Activated naive CD4-positive, alpha-beta T cell treated with anti-CD3 and anti-CD28 coated beads, Interleukin-2, amount 10 ng/mL, durations not matched to agents 7 days and 5 days (primary cell): Measurements from ENCODE around the gene LTC4S.

Source experiments
- CTCF ChIA-PET: fragments of 350-600 bp; sonication (Branson Sonifier 250); formaldehyde crosslinking; loops from one replicate; lab custom pipeline; 2021; ENCODE audit warnings: antibody characterized with exemption; lab: Charles Lee
- DNase-seq: peaks from one replicate; pipeline ENCODE4 v3.0.0-alpha.2; 2020
- H3K27ac Mint-ChIP-seq: one replicate; pipeline ENCODE4 v1.8.0; 2021; ENCODE audit warnings: mild to moderate bottlenecking, moderate library complexity, mixed read lengths
- H3K27me3 Mint-ChIP-seq: one replicate; pipeline ENCODE4 v1.8.0; 2021; ENCODE audit warnings: mild to moderate bottlenecking, mixed read lengths
- H3K36me3 Mint-ChIP-seq: one replicate; pipeline ENCODE4 v1.8.0; 2021; ENCODE audit warnings: mixed read lengths
- H3K4me1 Mint-ChIP-seq: one replicate; pipeline ENCODE4 v1.8.0; 2021; ENCODE audit warnings: mixed read lengths
- H3K4me3 Mint-ChIP-seq: one replicate; pipeline ENCODE4 v1.8.0; 2021; ENCODE audit warnings: mild to moderate bottlenecking, moderate library complexity, mixed read lengths
- H3K9me3 Mint-ChIP-seq: one replicate; pipeline ENCODE4 v1.8.0; 2021; ENCODE audit warnings: mixed read lengths

Gene LTC4S

DNA sequence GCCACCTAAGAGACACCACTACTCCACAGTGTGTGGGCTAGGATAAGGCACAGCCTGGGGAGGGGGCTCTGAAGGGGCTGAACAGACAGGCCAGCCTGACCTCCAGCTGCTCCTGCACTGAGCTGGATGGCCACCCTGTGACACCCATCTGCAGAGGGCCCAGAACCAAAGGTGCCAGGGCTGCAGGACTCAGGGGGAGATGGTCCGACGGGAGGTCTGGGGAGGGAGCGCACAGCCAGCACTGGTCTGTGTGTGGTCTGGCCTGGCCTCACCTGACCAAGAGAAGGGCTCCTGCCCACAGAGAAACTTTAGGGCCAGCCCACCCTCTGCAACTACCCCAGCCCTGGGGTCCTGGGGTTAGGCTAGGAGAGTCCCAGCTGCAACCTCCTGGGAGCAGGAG is 789 bp downstream of the LTC4S start:
- DNase-seq = no peak
- peak overlapping the region; percentile 65 for H3K4me3 Mint-ChIP-seq

DNA sequence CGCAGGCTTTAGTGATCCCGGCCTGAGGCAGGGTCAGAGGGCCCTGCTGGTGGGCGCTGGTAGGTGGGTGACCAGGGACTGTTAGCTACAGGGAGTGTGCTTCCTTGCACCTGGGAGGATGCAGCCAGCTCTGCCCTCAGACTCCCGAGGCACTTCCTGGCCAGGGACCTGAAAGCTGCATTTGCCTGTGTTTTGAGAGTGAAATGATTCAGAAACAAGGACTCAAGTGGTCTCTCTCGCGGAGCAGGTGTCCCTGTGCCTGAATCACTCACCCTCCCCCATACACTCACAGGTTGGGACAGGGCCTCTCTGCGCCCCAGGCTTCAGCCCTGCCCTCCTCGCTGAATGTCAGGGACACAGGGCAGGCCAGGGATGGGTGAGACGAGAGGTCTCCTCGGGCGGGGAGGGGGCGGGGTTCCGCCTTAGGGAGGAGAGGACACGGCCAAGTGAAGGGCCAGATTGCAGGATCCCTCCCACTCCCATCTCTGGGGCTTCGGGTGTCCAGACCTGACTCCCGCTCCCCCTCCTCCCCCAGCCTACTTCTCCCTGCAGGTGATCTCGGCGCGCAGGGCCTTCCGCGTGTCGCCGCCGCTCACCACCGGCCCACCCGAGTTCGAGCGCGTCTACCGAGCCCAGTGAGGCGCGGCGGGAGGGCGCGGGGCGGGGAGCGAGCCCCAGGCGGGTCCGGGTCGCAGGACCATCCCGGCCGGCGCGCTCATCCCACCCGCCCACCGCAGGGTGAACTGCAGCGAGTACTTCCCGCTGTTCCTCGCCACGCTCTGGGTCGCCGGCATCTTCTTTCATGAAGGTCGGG is 1.5 kb downstream of the LTC4S start:
- CTCF ChIA-PET = interaction anchor here (0.8 to 5.7 kb wide), 3 partner anchors 11 to 32 kb away, joined by 3 to 32 read pairs (median 4); no protein-coding TSS in a partner anchor
- Mint-ChIP-seq H3K4me3 (peak overlapping the region; percentile 65), H3K9me3 (no peaks in the 10 kb centered on the region), H3K27me3 (peaks cover 21% of the 10 kb centered on the region), H3K4me1 (peaks cover 30% of the 10 kb centered on the region), H3K27ac (peak overlapping the region; percentile 65), H3K36me3 (peaks cover 14% of the 10 kb centered on the region)
- no peak for DNase-seq

More for the DNA sequence above, 789 bp downstream of the LTC4S start:
- Mint-ChIP-seq H3K4me1 (peaks cover 30% of the 10 kb centered on the region), H3K9me3 (no peaks in the 10 kb centered on the region), H3K27ac (no peak overlapping the region), H3K27me3 (peaks cover 21% of the 10 kb centered on the region), H3K36me3 (peaks cover 11% of the 10 kb centered on the region)
- CTCF ChIA-PET = interaction anchor here (5.7 kb wide), 1 partner anchor 31 kb away, joined by 32 read pairs; no protein-coding TSS in a partner anchor

DNA sequence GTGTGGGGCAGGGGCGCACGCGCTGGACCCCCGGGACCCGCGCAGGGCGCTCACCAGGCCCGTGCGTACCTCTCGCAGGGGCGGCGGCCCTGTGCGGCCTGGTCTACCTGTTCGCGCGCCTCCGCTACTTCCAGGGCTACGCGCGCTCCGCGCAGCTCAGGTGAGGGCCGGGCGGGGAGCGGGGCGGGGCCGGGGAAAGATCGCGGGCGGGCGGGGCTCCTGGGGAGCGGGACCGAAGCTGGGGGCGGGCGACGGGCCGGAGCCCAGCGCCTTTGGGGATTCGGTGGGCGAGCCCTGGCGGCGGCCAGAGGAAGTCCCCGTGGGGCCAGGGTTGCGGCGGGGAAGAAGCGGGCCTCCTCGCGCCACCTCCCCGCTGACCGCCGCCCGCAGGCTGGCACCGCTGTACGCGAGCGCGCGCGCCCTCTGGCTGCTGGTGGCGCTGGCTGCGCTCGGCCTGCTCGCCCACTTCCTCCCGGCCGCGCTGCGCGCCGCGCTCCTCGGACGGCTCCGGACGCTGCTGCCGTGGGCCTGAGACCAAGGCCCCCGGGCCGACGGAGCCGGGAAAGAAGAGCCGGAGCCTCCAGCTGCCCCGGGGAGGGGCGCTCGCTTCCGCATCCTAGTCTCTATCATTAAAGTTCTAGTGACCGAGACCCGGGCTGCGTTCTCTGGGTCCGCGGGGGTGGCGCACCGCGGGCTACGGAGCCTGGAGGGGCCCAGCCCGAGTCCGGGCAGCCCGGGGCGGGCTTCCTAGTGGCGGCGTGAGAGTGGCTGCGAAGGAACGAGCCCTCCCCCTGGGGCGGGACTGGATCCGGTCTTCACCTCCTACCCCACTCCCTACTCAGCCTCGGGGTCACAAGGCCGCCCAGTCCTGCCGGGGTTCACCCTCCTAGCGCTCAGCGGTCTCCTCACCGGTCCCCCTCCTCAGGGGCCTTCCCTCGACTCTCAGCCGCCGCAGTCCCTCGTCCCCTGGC is 2.4 kb downstream of the LTC4S start:
- CTCF ChIA-PET = interaction anchor here (0.6 to 5.7 kb wide), 5 partner anchors 10 to 198 kb away, joined by 3 to 32 read pairs (median 3); no protein-coding TSS in a partner anchor
- Mint-ChIP-seq H3K4me3 (peak overlapping the region; percentile 60), H3K36me3 (peaks cover 14% of the 10 kb centered on the region), H3K27me3 (peaks cover 21% of the 10 kb centered on the region), H3K4me1 (peaks cover 30% of the 10 kb centered on the region), H3K9me3 (no peaks in the 10 kb centered on the region), H3K27ac (no peak overlapping the region)
- peak; percentile 76 for DNase-seq

DNA sequence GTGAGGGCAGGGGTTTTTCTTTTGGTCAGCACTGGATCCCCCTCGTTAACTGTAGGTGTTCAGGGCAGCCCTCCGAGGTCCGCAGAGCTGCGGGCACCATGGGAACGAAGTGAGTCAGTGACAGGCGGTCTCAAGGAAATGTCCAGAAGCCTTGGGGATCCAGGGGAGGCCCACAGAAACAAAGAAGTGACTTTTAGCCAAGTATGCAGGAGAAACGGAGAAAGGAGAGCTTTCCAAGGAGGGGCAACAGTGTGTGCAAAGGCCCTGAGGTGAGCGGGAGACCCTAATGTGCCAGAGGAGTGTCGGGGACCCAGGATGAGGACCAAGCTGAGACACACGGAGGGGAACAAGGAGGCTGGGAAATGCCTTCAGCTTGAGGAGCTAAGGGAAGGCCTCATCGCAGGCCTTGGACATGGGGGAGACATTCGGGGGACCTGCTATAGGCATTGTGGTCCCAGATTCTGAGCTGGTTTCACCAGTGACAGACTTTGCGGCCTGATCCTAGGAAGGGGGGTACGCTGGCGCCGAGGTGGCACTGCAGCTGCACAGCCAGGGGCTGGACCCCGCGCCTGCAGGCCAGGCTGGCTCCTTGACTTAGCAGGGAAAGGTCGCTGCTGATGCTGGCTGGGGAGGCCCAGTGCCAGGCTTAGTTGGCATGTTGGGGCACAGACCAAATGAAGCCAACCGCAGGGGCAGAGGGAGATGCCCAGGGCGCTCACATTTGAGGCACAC is 3.3 kb downstream of the LTC4S start:
- H3K36me3 Mint-ChIP-seq = peaks cover 17% of the 10 kb centered on the region
- H3K27me3 Mint-ChIP-seq = peaks cover 24% of the 10 kb centered on the region
- H3K27ac Mint-ChIP-seq = peak overlapping the region; percentile 6
- CTCF ChIA-PET = interaction anchor here (0.6 to 5.7 kb wide), 6 partner anchors 9 to 295 kb away, joined by 3 to 32 read pairs (median 4); no protein-coding TSS in a partner anchor
- DNase-seq = no peak
- H3K9me3 Mint-ChIP-seq = no peaks in the 10 kb centered on the region
- H3K4me3 Mint-ChIP-seq = peak overlapping the region; percentile 60
- H3K4me1 Mint-ChIP-seq = peaks cover 35% of the 10 kb centered on the region

DNA sequence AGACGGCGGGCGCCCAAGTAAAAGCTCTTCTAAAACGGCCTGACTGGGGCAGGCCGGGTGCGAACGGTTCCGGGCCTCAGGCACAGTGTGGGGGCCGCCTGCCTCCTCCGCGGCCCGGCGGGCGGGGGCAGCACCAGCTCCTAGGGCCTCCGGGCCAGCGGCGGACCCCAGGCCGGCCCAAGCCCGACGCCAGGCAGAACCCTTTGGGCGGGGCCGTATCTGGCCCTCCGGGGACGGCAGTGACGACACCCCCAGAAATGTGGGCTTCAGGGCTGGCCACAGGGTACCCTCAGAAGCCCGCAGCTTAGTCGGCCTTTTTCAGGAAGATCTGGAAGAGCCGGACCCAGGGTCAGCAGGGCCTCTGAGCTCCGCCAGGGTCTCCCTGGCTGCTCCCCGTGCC is 4.0 kb downstream of the LTC4S start:
- H3K36me3 Mint-ChIP-seq = peaks cover 17% of the 10 kb centered on the region
- no peak overlapping the region for H3K27ac Mint-ChIP-seq
- no peak overlapping the region for H3K4me3 Mint-ChIP-seq

DNA sequence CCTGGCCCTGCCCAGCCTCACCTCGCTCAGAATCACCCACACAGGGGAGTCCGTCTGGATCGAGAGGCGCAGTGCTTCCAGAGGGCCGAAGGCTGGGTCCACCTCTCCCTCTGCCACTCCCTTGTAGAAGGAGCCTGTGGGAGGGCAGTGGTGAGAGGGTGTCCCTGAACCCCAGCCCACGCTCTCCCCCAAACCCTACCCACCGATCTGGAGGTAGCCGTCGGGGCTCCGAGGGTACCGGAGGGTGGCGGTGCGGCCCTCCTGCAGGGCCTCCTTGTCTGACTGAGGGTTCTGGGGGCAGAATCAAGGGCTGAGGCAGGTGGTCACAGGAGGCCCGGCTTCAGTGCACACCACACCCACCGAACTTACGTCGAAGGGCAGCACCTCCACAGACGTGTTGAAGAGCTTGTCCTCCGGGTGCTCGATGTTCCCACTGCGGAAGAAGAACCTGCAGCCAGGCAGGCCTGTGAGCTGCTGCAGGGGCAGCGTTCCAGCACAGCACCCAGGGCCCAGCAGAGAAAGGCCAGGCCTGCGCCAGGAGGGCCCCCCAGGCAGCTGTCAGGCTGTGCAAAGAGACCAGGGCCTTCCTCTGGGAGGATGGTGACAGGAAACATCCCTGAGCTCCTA is 4.5 kb downstream of the LTC4S start:
- H3K9me3 Mint-ChIP-seq = no peaks in the 10 kb centered on the region
- H3K27me3 Mint-ChIP-seq = peaks cover 17% of the 10 kb centered on the region
- no peak overlapping the region for H3K27ac Mint-ChIP-seq
- peaks cover 17% of the 10 kb centered on the region for H3K36me3 Mint-ChIP-seq
- H3K4me3 Mint-ChIP-seq = no peak overlapping the region
- CTCF ChIA-PET = interaction anchor here (1.4 to 5.7 kb wide), 3 partner anchors 17 to 110 kb away, joined by 3 to 32 read pairs (median 6); no protein-coding TSS in a partner anchor
- no peak for DNase-seq
- H3K4me1 Mint-ChIP-seq = peaks cover 32% of the 10 kb centered on the region

More for the DNA sequence above, 4.0 kb downstream of the LTC4S start:
- peaks cover 19% of the 10 kb centered on the region for H3K27me3 Mint-ChIP-seq
- H3K4me1 Mint-ChIP-seq = peaks cover 35% of the 10 kb centered on the region
- no peak for DNase-seq
- CTCF ChIA-PET = interaction anchor here (1.0 to 5.7 kb wide), 4 partner anchors 16 to 294 kb away, joined by 3 to 32 read pairs (median 5); no protein-coding TSS in a partner anchor
- H3K9me3 Mint-ChIP-seq = no peaks in the 10 kb centered on the region

DNA sequence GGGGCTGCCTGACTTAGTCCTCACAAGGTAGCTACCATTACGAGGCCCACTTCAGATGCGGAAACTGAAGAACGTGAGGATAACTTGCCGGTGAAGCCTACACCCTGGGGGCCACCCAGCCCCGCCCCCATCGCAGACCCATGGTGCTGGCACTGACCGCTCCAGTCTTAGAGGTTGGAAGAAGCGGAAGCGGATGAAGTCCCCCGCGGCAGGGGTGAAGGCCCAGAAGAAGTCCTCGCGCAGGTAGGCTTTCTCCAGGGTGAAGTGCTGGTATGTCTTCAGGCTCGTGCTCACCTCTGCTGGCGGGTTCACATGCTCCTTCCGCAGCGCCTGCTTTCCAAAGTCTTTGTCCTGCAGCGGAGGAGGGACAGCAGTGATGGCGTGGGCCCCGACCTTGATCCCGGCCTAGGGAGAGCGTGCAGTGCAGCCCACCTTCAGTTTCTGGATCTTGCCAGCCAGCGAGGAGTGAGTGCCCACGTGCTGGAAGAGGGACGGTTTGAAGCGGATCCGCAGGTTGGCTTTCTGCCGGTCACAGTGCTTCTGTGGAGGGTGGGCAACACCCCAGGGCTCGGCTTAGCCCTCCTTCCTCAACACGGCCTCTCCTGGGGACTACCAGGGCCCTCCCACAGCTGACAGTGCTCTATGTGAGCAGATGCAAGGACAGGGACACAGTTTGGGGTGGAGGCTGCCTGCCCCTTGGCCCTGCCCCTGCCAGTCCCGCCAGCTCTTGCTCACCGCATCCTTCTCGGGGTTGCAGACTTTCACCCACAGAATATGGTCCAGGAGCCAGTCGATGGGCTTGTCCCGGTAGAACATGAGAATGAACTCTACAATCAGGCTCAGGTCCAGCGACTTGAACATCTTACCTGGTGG is 5.2 kb downstream of the LTC4S start:
- Mint-ChIP-seq H3K27me3 (peaks cover 9% of the 10 kb centered on the region), H3K4me1 (peaks cover 31% of the 10 kb centered on the region), H3K27ac (no peak overlapping the region), H3K4me3 (no peak overlapping the region), H3K9me3 (no peaks in the 10 kb centered on the region), H3K36me3 (peaks cover 17% of the 10 kb centered on the region)
- CTCF ChIA-PET = interaction anchor here (1.4 kb wide), 1 partner anchor 109 kb away, joined by 3 read pairs; no protein-coding TSS in a partner anchor
- DNase-seq = no peak

DNA sequence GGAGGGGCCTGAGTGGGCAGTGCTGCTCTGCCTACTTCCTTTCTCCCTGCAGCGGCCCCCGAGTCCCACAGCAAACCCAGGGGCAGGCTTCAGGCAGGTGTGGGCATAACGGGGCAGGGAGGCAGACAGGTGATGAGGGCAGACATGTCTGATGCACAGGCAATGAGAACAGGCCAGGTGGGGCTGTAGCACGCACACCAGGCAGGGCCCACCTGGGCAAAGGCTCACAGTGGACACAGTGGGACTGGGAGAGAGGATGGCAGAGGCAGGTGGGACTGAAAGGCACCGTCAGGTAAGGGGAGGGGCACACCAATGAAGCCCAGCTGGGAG is 5.8 kb downstream of the LTC4S start:
- no peak overlapping the region for H3K27ac Mint-ChIP-seq
- H3K4me3 Mint-ChIP-seq = no peak overlapping the region
- H3K36me3 Mint-ChIP-seq = peaks cover 17% of the 10 kb centered on the region
- H3K4me1 Mint-ChIP-seq = peaks cover 31% of the 10 kb centered on the region
- CTCF ChIA-PET = interaction anchor here (3.5 kb wide), 1 partner anchor 107 kb away, joined by 36 read pairs; the partner anchor contains the start of gene TBC1D9B
- H3K27me3 Mint-ChIP-seq = peaks cover 8% of the 10 kb centered on the region
- no peaks in the 10 kb centered on the region for H3K9me3 Mint-ChIP-seq
- DNase-seq = no peak

DNA sequence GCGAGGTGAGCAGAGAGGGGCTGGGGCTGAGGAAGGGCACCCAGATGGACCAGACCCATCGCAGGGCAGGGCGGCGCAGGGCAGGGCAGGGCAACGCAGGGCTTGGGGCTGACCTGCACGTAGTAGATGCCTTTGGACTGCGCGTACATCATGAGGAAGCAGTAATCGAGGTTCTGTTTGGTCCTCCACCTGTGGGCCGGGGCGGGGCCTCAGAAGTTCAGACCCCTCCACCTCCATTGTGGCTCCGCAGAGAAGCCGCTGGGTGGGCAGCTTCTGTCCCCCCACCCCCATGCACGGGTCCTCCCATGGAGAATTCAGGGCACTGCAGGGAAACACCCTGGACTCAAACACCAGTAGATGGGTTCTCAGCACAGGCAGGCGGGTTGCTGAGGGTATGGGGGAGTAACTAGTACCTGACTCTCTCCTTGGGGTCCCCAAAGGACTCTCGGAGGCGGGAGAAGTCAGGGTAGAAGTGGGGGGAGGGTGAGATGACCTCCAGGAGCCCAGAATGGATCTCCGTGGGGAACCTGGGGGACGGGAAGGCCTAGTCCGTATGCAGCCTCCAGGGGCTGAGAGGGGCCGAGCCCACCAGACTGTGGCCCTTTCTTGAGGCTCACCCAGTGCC is 6.4 kb downstream of the LTC4S start:
- CTCF ChIA-PET = interaction anchor here (0.5 to 3.5 kb wide), 2 partner anchors 106 to 291 kb away, joined by 3 to 36 read pairs; partner anchors contain the start of gene TBC1D9B
- Mint-ChIP-seq H3K27me3 (peaks cover 4% of the 10 kb centered on the region), H3K36me3 (peaks cover 17% of the 10 kb centered on the region), H3K9me3 (no peaks in the 10 kb centered on the region), H3K27ac (no peak overlapping the region), H3K4me3 (no peak overlapping the region), H3K4me1 (peaks cover 31% of the 10 kb centered on the region)
- no peak for DNase-seq

DNA sequence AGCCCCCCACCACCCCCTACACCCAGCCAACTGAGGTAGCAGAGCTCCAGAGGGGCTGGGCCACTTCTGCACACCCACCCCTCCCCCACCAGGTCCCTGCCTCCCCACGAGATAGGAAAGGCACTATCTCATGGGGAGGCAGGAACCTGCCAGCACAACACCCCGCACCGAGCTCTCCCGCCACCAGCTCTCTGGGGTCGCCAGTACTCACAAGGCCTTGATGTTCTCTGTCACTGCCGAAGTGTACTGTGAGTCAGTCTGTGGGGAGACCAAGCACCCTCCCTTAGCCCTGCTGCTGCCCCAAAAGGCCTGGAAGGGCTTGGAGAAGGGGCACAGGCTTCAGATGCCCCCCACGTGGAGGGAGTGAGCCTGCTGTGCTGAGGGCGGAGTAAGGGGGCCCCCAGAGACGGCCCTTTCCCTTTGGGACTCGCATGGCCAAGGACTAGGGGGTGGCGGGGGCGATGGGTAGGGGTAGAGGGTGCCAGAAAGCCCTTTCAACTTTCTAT is 7.0 kb downstream of the LTC4S start:
- DNase-seq = no peak
- peaks cover 17% of the 10 kb centered on the region for H3K36me3 Mint-ChIP-seq
- no peak overlapping the region for H3K27ac Mint-ChIP-seq
- no peak overlapping the region for H3K4me3 Mint-ChIP-seq
- peaks cover 33% of the 10 kb centered on the region for H3K4me1 Mint-ChIP-seq
- H3K9me3 Mint-ChIP-seq = no peaks in the 10 kb centered on the region
- peaks cover 4% of the 10 kb centered on the region for H3K27me3 Mint-ChIP-seq
- CTCF ChIA-PET = interaction anchor here (0.5 to 3.5 kb wide), 3 partner anchors 106 to 290 kb away, joined by 3 to 36 read pairs (median 16); partner anchors contain the start of gene TBC1D9B

DNA sequence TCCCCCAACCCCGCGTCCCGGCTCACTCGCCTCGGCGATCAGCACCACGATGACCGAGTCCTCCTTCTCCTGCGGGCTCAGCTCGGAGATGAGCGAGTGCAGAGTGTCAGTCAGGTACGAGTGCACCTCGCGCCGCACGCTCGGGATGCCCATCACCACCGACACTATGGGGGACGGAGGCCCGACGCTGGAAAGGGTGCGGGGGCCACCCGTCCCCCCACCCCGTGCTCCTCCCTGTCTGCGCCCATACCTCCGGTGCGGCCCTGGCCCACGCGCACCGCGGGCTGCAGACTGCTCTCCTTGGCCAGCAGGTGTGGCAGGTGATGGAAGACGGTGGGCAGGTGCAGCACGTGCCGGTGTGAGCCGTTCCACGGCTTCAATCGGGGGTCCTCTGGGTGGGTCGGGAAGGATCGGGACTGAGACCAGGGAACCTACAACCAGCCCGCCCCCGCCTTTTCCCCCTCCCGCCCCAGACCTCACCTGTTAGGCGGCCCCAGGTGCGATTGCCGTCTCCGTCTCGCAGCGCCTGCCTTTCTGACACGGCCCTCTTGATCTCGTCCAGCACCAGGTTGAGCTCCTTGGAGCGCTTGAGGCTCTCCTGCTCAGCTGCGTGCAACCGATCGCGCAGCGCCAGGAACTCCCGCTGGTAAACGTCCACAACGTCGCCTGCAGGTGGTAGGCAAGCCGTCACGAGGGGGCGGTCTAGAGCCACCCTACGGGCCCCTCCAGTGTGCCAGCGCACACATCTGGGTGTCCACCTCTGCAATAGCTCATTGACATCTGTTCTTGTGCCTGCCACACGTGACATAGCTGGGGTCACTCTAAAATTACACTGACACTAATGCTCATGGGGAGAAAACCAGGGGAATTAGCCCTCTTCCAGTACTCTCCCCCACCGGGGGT is 7.8 kb downstream of the LTC4S start:
- CTCF ChIA-PET = interaction anchor here (0.7 to 3.6 kb wide), 18 partner anchors 9 to 289 kb away, joined by 3 to 36 read pairs (median 5); partner anchors contain the start of genes SQSTM1 and TBC1D9B
- Mint-ChIP-seq H3K27me3 (peaks cover 4% of the 10 kb centered on the region), H3K9me3 (no peaks in the 10 kb centered on the region), H3K27ac (peak overlapping the region; percentile 42), H3K4me1 (peaks cover 33% of the 10 kb centered on the region), H3K36me3 (peaks cover 17% of the 10 kb centered on the region), H3K4me3 (no peak overlapping the region)
- peak; percentile 90 for DNase-seq
